Measurements from ENCODE around the gene UQCRC2. TPM values are rescaled to one million over a fixed set of nuclear protein-coding genes. Genes with fewer than 3 reads are reported as not detected.

The UQCRC2 gene
- polyA plus RNA-seq, 1 of the 3 experiments (the other 2 are of a cell fraction), result 155 TPM

- TF ChIP-seq MAX (IDR thresholded peaks at IDR 0.05; ENCODE audit: low read depth), result no peak
- 0 out of 2 replicates have a peak, but pooled peaks have one; percentile 10 for TF ChIP-seq YY1 (IDR thresholded peaks at IDR 0.05; ENCODE audit: low read depth)
- 1% methylated on average over 15 of the region's 15 CpGs for WGBS (ENCODE audit: low lambda C conversion rate)
- CTCF ChIA-PET, result interaction anchor here (1.0 to 3.4 kb wide), 4 partner anchors 9 to 235 kb away, joined by 3 to 16 read pairs (median 10); no protein-coding TSS in a partner anchor
- Histone ChIP-seq H2AFZ (ENCODE audit: low read depth) (peak overlapping the region; percentile 98), H3K9me3 (no peaks in the 10 kb centered on the region), H3K36me3 (replicated peaks in 1 of 2; ENCODE audit: control insufficient read depth in 1 of 2, insufficient read depth in 2 of 2, low read length in 1 of 2) (peaks cover 17 to 25% of the 10 kb centered on the region in 2 experiments), H3K27me3 (ENCODE audit: insufficient read depth) (no peaks in the 10 kb centered on the region), H3F3A (replicated peaks; ENCODE audit: insufficient read depth) (no peaks in the 10 kb centered on the region), H3K9me2 (no peaks in the 10 kb centered on the region), H3K4me2 (peak overlapping the region; percentile 75), H3K27ac (ENCODE audit: low read depth in 2 of 2, low read length in 1 of 2) (peak overlapping the region; percentile 84 to 97), H3K4me3 (ENCODE audit: low read depth in 2 of 2, low read length in 1 of 2) (peak overlapping the region; percentile 95 to 97), H4K20me1 (ENCODE audit: insufficient read depth) (no peaks in the 10 kb centered on the region; the same call in 1 of the 2 replicates), H3K4me1 (ENCODE audit: control insufficient read depth in 1 of 2, insufficient read depth in 2 of 2, low read depth in 1 of 2, low read length in 1 of 2) (peaks cover 11 to 15% of the 10 kb centered on the region in 2 experiments; a peak in 3 of 4 replicates), H3K9ac (peak overlapping the region; percentile 92), H3K79me2 (ENCODE audit: insufficient read depth) (peaks cover 70% of the 10 kb centered on the region)
- POLR2A ChIA-PET, result interaction anchor here (0.8 kb wide), 1 partner anchor 236 kb away, joined by 3 read pairs; no protein-coding TSS in a partner anchor
- no peak for DNase-seq
Measured at GRCh38 chr16:21953541-21953902, 361 bp downstream of the UQCRC2 start.

DNA sequence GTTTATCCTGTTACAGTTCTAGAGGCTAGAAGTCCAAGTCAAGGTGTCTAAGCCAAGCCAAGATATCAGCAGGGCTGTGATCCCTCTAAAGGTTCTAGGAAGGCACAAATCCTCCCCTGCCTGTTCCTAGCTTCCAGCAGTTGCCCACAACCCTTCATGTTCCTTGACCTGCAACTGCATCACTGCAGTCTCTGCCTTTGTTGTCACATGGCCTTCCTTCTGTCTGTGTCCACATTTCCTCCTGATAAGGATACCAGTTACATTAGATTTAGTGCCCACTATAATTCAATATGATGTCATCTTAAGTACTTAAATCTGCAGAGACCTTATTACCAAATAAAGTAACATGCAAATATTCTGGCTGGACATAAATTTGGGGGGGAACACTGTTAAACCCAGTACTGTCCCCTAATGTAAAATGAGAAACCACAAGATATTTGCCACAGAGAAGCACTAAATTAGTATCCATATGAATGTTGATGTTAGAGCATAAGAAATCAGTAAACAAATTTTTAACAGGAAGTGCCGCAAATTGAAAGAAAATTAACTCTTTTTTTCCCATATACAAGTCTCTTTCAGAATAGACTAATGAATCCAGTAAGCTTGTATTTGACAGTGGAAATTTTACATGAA, 4.7 kb downstream of the UQCRC2 start:
- WGBS (ENCODE audit: low lambda C conversion rate), result 93% methylated on average over 1 of the region's 1 CpG

More for the DNA sequence above, 4.7 kb downstream of the UQCRC2 start:
- no peak overlapping the region for H2AFZ ChIP-seq (ENCODE audit: low read depth)
- ChIA-PET POLR2A (no interaction called here), CTCF (interaction anchor here (1.2 kb wide), 1 partner anchor 230 kb away, joined by 3 read pairs; no protein-coding TSS in a partner anchor)
- no peaks in the 10 kb centered on the region for H3F3A ChIP-seq (replicated peaks; ENCODE audit: insufficient read depth)
- H3K9me2 ChIP-seq, result no peaks in the 10 kb centered on the region
- no peak for DNase-seq
- no peak overlapping the region for H3K4me2 ChIP-seq
- peaks cover 57 to 59% of the 10 kb centered on the region in 2 experiments for H3K36me3 ChIP-seq (replicated peaks in 1 of 2; ENCODE audit: control insufficient read depth in 1 of 2, insufficient read depth in 2 of 2, low read length in 1 of 2)
- H3K9ac ChIP-seq, result no peak overlapping the region
- no peaks in the 10 kb centered on the region for H3K27me3 ChIP-seq (ENCODE audit: insufficient read depth)
- H3K79me2 ChIP-seq (ENCODE audit: insufficient read depth), result peaks cover 43% of the 10 kb centered on the region
- no peak overlapping the region for H3K27ac ChIP-seq (ENCODE audit: low read depth in 2 of 2, low read length in 1 of 2)
- H3K9me3 ChIP-seq, result no peaks in the 10 kb centered on the region
- peaks cover 5% of the 10 kb centered on the region in 2 experiments; a peak in 3 of 4 replicates for H3K4me1 ChIP-seq (ENCODE audit: control insufficient read depth in 1 of 2, insufficient read depth in 2 of 2, low read depth in 1 of 2, low read length in 1 of 2)
- no peaks in the 10 kb centered on the region for H4K20me1 ChIP-seq (ENCODE audit: insufficient read depth)
- TF ChIP-seq, protein P1, sequence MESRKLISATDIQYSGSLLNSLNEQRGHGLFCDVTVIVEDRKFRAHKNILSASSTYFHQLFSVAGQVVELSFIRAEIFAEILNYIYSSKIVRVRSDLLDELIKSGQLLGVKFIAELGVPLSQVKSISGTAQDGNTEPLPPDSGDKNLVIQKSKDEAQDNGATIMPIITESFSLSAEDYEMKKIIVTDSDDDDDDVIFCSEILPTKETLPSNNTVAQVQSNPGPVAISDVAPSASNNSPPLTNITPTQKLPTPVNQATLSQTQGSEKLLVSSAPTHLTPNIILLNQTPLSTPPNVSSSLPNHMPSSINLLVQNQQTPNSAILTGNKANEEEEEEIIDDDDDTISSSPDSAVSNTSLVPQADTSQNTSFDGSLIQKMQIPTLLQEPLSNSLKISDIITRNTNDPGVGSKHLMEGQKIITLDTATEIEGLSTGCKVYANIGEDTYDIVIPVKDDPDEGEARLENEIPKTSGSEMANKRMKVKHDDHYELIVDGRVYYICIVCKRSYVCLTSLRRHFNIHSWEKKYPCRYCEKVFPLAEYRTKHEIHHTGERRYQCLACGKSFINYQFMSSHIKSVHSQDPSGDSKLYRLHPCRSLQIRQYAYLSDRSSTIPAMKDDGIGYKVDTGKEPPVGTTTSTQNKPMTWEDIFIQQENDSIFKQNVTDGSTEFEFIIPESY (IDR thresholded peaks at IDR 0.05; ENCODE audit: borderline replicate concordance, low read depth), result no peak
- no peak for TF ChIP-seq TAF1 (IDR thresholded peaks at IDR 0.05; ENCODE audit: borderline replicate concordance, low read depth, low read length)
- TF ChIP-seq MXI1 (IDR thresholded peaks at IDR 0.05; ENCODE audit: low read depth, low read length), result no peak
- no peak for TF ChIP-seq RAD21 (IDR thresholded peaks at IDR 0.05; ENCODE audit: low read length)
- TF ChIP-seq, protein P2, sequence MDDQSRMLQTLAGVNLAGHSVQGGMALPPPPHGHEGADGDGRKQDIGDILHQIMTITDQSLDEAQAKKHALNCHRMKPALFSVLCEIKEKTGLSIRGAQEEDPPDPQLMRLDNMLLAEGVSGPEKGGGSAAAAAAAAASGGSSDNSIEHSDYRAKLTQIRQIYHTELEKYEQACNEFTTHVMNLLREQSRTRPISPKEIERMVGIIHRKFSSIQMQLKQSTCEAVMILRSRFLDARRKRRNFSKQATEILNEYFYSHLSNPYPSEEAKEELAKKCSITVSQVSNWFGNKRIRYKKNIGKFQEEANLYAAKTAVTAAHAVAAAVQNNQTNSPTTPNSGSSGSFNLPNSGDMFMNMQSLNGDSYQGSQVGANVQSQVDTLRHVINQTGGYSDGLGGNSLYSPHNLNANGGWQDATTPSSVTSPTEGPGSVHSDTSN (IDR thresholded peaks at IDR 0.05), result no peak
- no peak for TF ChIP-seq FOSL2 (IDR thresholded peaks at IDR 0.05; ENCODE audit: borderline replicate concordance, low read depth)
- TF ChIP-seq YY1 (IDR thresholded peaks at IDR 0.05; ENCODE audit: low read depth), result no peak
- no peak for TF ChIP-seq TEAD4 (IDR thresholded peaks at IDR 0.05; ENCODE audit: borderline replicate concordance, insufficient read depth)
- TF ChIP-seq, protein P3, sequence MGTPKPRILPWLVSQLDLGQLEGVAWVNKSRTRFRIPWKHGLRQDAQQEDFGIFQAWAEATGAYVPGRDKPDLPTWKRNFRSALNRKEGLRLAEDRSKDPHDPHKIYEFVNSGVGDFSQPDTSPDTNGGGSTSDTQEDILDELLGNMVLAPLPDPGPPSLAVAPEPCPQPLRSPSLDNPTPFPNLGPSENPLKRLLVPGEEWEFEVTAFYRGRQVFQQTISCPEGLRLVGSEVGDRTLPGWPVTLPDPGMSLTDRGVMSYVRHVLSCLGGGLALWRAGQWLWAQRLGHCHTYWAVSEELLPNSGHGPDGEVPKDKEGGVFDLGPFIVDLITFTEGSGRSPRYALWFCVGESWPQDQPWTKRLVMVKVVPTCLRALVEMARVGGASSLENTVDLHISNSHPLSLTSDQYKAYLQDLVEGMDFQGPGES (IDR thresholded peaks at IDR 0.05; ENCODE audit: low read depth, low read length), result no peak
- TF ChIP-seq NFIC (IDR thresholded peaks at IDR 0.05; ENCODE audit: borderline replicate concordance), result no peak
- TF ChIP-seq POLR2AphosphoS5 (IDR thresholded peaks at IDR 0.05; ENCODE audit: low read depth, low read length), result no peak
- TF ChIP-seq RXRA (IDR thresholded peaks at IDR 0.05; ENCODE audit: borderline replicate concordance, low read depth), result no peak
- no peak for TF ChIP-seq GATA2 (CRISPR knock-in tag; IDR thresholded peaks at IDR 0.05)
- no peak for TF ChIP-seq RFX5 (IDR thresholded peaks at IDR 0.05; ENCODE audit: low read length)
- no peak for TF ChIP-seq TCF12 (IDR thresholded peaks at IDR 0.05)
- no peak for TF ChIP-seq FOXM1 (IDR thresholded peaks at IDR 0.05; ENCODE audit: low read depth)
- TF ChIP-seq EP300 (IDR thresholded peaks at IDR 0.05; ENCODE audit: borderline replicate concordance in 1 of 2, low read depth in 1 of 2, low read length in 1 of 2), result no peak
- TF ChIP-seq ELF1 (IDR thresholded peaks at IDR 0.05), result no peak
- TF ChIP-seq, protein P4, sequence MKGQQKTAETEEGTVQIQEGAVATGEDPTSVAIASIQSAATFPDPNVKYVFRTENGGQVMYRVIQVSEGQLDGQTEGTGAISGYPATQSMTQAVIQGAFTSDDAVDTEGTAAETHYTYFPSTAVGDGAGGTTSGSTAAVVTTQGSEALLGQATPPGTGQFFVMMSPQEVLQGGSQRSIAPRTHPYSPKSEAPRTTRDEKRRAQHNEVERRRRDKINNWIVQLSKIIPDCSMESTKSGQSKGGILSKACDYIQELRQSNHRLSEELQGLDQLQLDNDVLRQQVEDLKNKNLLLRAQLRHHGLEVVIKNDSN (IDR thresholded peaks at IDR 0.05; ENCODE audit: borderline replicate concordance, low read depth), result no peak
- no peak for TF ChIP-seq MEF2A (IDR thresholded peaks at IDR 0.05; ENCODE audit: borderline replicate concordance, low read depth)
- H3K4me3 ChIP-seq (ENCODE audit: low read depth in 2 of 2, low read length in 1 of 2), result no peak overlapping the region
